HCEC 1CT (cell line): ENCODE measurements around the gene C1orf21.

Experiments used
- DNase-seq: peaks from one replicate; pipeline ENCODE4 v3.0.0-alpha.2; 2017

The C1orf21 gene

DNA sequence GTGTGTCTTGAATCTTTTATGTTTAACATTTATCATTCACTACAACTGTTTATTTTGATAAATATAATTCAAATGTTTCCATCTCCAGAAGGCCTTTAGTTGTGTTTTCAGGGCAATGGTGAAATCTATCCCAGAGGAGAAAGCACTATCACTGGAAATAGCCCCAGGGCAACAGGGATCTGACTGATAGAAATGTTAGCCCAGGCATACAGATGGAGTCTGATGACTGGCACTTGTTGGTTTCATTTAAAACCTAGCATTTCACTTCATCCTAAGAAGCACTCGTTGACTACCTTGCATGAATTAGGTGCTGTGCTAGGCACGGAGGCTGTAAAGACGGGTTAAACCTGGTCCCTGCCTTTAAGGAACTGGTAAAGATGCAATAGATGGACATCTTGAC is 103.1 kb downstream of the C1orf21 start:
- DNase-seq, result no peak

DNA sequence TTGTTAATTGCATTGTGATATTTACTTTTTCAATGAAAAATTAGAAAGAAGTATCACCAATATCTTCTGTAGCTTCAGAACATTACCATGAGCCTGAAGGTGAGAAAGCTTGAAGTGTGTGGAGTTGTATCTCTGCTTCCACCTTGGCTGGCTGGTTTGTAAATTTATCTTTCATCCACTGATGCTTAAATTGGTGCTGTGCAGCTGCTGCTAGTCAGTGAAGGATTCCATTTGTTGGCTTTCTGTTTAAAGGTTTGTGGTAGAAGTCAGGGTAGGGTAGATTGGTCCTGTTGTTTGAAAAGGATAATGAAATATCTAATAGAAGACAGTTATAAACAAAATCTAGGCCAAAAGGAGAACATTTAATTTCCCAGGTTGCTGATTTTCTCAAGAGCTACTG is 105.7 kb downstream of the C1orf21 start:
- no peak for DNase-seq

DNA sequence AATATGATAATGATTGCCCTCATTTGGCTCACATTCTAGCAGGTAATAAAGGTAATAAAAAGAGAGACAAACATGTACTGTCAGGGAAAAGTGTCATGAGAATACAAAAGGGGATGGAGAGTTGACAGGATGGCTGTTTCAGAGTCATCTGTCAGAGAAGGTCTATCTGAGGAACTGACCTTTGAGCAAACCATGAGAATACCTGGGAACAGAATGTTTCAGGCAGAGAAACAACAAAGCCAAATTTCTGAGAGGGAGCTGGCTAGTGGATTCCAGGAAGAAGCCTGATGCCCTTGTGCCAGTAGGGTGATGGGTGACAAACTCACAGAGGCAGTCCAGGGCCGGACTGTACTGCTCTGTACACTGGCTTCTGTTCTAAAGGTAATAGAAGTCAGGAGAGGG is 107.2 kb downstream of the C1orf21 start:
- no peak for DNase-seq

DNA sequence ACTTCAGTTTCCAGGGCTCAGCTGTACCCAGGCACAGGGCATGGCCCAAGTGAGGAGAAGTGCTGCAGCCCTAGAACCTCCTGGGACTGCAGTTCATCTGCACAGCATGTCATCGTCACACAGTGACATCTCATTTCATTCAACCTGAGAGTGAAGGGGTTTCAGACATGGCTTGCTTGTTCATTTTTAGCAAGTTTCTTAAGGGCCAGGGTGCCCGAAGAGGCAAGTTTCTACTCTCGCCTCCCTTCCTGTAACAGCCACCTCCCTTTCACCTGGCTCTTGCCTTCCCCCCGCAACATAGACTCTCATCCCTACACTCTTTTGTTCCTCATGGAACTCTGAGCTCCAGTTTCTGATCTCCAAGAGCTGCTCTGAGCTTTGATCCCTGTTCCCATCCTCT is 108.1 kb downstream of the C1orf21 start:
- DNase-seq, result no peak

DNA sequence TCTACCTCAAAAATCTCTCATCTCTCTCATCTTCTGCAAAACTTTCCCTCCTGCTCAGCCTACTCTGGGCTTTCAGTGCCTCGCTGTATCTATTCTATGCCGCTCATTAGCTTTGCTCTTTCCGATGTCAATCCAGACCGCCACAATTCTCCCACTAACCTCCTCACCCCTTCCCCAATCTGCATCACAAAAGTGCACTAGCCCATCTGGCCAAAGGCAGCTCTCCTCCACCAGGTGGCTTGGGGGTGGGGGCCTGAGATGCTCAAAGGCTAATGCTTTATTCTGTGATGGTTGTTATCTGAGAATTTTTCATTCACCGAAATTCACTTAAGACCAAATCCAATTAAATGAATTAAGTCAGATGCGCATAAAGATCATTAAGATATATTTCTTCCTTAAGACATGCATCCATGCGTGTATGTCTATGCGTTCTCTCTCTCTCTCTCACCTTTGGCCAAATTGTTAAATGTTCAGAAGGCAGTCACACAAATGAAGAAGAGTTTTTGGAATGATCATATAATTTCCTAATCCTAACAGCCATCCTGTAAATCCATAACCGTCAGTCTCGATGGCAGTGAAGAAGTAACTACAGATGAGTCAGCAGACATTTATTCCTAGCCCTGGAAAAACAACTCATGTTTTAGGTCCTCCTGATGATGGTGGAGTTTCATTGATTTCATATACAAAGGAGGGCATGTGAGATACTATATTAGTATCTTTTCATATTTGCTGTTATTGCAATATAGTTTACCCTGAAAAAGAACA is 111.3 kb downstream of the C1orf21 start:
- no peak for DNase-seq

DNA sequence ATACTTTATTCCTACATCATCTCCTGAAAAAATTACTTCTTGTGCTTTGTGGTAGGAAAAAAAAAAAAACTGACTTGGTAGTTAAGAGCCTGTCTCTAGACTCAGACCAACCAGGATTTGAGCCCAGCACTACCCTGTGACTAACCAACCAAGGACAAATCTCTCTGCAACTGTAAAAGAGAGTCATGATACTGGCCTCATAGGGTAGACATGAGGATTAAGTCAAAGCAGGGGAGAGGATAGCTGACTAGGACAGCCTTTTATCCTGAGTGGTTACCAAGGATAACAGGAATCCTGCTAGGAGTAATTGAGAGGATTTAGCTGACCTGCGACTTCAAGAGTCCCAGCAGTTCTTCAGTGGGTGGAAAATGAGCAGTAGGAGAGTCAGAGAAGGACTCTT is 112.8 kb downstream of the C1orf21 start:
- peak; percentile 32 for DNase-seq

DNA sequence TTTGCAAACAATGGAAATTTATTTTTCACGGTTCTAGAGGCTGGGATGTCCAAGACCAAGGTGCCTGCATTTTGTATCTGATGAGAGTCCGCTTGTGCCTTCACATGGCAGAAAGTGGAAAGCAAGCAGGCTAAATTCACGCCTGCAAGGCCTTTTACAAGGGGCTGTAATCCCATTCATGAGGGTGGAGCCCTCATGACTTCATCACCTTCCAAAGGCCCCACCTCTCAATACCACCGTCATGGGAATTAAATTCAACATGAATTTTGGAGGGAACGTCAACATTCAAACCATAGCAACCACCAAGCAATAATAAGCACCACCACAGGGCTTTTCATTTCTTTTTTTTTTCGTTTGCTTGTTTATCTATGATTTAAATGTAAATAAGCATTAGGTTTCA is 115.3 kb downstream of the C1orf21 start:
- DNase-seq, result no peak

DNA sequence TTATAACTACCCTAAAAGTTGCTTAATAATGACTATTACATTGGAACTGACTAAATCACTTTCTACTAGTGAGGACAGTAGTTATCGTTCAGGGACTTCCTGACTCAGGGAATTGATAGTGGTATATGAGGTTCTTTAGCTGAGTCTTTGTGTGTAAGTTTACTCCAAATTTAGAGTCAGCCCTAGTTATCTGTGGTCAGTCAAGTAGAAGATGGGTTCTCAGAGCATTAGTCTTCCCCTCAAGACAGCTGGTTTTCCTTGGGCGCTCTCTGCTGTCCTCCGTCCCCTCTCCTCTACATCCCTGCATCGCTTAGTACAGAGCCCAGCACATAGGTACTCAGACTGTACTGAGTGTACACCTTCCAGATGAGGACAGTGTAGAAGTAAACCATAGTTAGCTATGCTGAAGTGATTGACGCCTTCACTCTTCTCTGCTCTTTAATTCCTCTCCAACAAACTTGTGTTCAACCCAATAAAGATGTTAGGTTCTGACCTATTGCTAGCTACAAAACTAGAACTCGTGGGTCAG is 116.5 kb downstream of the C1orf21 start:
- DNase-seq, result no peak

DNA sequence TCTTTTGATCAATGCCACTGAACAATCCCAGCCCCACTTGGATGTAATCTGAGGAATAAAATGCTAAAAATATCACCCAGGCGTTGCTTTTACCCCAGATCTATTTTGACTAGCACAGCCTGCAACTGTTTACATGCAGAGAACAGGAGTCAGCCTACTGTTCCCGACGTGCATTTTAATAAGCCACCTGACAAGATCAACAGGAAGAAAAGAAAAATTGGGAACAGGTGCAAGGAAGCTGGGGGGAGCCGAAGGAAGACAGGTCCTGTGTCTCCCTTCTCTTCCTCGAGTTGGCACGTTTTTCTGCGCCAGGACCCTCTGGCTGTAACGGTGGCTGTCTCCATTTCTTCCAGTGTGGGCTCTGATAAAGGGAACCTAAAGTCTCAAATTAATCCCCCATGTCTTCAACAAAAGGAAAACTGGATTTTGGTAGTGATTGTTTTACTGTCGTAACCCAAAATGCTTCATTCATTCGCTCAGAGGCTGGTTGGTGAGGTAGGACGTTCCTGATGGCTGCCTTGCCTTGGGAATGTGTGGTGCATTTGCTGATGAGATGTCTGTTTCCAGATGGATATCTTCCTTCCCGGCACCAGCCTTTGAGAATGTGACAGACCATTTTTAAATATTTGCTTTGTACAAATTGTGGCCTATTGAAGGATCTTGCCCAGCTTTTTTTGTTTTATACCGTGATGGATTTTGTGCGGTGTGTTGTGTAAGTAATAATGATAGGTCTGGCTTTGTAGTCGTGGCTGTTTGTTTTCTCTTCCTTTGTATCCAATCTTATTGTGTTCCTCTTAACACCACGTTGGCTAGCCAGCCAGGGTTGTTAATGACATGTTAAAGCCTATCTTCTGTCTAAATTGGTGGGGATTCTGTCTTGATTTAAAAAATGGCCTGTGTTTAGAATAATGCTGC is 117.5 kb downstream of the C1orf21 start:
- DNase-seq, result no peak

DNA sequence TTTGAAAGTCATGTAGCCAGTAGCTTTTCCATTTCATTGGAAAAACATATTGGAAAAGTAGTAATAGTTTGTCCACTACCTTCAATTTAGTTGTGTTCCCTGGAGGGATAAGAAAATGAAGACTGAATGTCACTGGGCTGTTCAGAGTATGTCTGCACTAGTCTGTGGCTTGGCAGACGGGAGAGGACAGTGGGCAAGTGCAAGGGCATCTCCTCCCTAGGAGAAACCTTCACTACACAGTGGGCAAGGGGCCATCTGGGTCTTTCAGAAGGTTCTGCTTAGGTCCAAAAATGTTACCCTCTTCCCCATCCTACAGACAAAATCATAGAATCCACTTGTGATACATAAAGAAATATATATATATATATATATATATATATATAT is 118.1 kb downstream of the C1orf21 start:
- DNase-seq, result no peak

DNA sequence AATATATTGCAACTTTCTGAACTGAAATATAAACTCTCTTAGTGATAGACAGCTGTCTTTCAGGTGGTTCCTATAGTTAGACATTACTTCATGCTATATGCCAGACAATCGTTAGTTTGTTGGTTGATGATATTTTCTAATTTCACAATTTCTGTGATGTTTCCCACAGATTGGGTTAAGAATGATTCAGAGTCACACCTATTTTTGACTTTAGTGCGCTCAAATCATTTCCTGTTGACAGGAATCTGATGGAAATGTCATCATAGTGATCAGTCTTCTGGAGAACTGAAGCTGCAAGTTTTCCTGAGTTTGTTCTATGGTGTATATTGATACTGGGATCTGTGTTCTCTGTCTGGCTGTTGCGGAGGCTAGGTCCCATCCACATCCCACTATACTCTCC is 119.7 kb downstream of the C1orf21 start:
- DNase-seq, result no peak

DNA sequence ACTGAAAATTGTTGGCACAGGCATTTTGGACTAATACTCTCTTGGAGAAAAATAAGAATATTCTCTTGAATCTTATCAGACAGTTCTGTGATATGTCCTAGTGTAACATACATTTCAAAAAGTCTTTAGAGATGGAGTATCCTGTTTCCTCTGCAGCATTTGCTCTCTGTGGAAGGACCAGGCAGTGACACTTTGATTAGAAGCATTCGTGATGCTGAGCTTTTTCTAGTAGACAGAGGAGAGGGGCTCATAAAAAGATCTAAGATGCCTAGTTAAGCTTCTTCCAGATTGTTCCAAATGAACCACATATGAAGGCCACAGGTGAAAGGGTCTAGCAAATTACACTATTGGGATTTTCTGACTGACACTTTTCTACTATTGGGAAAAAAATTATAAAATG is 120.3 kb downstream of the C1orf21 start:
- DNase-seq, result no peak

DNA sequence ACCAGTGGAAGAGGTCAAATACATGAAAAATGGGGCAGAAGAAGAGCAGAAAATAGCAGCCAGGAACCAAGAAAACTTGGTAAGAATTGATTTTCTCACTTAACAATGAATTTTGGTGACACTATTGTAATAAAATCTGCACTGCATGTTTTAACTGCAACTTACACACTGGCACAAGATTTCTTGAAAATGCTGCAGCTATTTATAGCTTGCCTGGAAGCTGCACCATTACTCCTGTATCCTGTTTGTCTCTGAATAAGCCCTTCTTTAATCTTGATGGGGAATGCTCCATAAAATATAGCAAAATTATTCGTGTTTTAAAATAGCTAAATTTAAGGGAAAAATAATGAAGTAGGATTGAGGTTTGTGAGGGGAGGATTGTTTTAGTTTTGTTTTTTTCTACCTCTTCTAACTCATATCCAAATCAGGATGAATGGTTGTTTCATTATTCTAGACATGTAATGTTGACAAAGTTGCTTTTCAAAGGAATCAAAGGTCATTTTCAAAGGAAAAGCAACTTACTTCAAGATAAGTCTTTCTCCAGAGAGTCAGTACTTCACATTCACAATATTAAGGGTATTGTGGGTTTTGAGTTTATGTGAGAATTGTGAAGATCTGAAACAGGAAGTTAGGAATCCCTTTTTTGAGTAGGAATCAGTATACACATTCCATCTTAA is 120.9 kb downstream of the C1orf21 start:
- DNase-seq, result no peak

DNA sequence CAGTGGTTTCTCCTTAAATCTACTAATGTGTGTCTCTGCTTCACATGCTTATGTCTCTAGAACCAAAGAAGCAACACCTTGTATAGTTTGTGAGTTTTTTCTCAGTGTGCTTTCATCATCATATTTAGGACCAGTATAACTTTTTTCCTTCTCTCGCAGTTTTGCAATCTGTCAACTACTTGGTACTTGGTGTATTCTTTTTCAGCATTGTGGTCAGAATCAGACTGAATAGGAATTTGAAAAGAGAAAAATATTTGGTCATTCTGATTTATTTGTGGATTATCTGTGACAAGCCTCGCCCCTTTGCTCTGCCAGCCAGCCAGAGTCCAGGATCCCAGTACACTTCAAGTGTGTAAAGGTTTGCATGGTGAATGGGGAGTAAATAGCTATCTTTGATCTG is 122.3 kb downstream of the C1orf21 start:
- no peak for DNase-seq

DNA sequence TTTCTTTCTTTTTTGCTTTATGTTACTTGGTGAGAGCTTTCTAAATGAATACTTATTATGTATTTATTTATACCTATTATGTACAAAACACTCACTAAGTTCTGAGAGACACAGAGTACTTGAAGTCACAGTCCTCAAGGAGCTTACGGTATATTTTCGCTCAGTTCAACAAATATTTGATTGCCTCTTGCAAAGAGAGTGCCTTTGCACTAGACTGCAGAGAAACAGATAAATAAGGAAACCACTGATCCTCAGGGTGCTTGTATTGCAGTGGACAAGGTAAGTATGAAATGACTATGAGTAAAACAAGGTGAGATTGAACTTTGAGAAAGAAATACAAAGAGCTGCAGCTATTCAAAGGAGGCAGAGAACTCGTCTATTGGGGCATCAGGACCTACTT is 123.3 kb downstream of the C1orf21 start:
- DNase-seq, result no peak

DNA sequence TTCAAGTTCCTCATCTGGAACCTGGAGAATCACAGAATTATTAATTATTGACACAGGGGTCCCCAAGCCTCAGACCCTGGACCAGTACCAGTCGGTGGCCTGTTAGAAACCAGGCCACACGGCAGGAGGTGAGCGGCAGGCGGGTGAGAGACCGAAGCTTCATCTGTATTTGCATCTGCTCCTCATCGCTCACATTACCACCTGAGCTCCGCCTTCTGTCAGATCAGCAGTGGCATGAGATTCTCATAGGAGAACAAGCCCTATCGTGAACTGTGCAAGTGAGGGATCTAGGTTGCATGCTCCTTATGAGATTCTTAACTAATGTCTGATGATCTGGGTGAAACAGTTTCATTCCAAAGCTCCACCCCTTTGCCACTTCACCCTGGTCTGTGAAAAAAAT is 125.9 kb downstream of the C1orf21 start:
- no peak for DNase-seq

DNA sequence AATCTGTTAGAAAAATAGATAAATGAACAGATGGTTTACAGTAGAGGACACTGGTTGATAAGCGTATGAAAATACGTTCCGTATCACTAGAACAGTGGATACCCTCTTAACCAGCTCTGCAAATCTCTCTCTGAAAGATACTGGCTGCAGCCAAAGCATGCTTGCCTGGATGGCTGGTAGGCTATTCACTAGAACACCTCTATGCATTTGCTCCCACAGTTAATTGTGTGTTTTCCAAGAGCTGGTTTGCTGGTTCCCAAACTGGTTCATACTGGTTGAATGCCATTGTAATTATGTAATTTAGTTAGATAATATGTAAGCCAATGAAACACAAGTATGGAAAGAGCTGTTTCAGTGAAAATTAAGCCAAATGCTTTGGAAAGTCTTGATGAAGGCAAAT is 126.6 kb downstream of the C1orf21 start:
- DNase-seq, result no peak

DNA sequence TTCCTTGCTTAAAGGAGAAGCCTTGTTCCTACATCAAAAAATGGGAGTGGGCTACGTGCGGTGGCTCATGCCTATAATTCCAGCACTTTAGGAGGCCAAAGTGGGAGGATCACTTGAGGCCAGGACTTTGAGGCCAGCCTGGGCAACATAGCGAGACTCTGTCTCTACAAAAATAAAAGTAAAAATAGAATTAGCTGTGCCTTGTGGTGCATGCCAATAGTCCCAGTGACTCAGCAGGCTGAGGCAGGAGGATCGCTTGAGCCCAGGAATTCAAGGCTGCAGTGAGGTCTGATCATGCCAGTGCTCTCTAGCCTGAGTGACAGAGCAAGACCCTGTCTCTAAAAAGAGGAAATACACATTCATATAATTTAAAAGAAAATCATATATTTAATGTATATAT is 127.1 kb downstream of the C1orf21 start:
- DNase-seq, result peak; percentile 67

DNA sequence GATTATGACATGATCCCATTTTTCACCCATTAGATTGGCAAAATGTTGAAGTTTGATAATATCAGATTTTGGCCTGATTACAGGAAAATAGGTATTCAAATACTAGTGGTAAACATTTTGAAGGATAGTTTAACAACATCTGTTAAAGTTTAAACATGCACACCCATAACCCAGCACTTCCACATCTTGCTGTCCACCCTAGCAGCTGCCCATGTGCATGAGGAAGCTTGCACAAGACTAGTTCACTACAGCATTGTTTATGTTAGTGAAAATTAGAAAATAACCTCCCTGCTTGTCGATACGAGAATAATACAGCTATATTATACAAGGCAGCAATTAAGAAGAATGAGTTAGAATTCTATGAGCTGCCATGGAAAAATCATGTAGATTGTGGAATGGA is 127.6 kb downstream of the C1orf21 start:
- DNase-seq, result no peak

DNA sequence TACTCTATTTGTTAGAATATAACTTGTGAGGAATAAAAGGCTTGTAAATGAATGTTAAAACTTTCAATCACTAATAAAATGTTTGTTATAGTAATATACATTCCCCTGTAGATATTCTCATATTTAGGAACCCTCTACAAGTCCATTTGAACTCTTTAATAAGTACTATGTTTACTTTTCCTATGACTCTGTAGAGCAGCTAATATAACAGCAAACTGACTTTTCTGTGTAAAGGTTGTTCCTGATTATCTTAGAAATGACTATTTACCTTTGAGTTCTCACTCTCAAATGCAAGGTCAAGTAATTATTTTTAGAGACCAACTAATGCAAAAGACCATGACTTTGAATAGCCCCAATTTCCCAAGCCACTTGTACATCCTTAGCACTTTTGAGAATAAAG is 130.3 kb downstream of the C1orf21 start:
- no peak for DNase-seq

DNA sequence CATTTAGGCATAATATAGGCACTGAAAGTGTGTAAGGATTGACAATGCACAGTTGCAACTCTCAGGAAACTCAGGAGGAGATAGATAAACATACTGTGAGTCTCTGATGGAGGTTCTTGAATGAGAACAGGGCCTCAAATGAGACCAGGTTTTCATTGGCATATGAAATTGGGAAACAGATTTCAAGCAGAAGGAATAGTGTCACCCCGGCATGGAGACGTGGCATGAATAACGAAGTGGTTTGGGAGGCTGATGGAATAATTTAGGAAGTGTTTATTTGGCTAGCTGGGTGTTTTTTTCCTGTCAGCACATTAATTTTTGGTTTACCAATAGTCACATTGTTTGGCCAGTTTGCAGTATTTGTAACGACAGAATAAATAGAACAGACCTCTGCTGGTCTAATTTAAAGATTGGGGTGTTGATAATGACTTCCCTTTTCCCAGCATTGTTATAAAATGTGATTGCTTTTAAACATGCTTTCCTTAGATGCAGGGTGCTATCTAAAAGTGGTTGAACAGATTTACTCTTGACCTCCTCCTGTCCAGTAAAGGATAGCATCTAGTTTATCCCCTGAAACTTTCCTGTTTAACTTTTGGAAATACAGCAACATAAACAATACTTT is 132.0 kb downstream of the C1orf21 start:
- no peak for DNase-seq

DNA sequence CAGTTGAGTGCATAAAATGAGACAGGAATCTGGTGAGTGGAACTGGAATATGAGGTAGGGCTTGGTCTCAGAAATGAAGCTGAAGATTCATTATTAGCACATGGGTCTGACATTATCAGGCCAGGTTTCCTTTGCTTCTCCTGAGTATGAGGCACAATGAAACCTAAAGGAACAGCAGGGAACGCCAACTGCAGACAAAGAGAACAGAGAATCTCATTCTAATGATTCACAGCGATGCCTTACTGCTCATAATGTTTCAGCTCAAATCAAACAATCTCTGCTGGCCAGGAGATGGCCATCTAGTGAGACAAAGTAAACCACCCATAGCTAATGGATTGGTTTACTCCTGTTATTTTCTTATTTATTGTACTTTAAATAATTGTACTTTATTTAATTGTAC is 133.5 kb downstream of the C1orf21 start:
- no peak for DNase-seq

DNA sequence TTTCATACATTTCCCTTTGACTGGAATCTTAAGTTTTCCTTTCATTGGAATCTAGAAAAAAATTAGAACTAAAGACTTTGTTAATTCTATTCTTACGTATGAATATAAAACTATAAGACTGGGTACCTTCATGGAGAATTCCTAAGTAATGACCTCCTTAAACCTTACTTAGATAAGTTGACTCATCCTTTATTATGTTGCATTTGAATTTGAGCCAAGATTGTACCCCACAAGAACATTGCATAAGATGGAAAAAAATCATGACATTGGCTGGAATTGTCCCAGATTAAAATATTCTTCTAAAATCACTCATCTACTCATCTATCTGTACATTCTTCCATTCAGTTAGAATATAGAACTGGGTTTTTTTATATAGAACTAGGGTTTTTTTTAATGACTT is 137.4 kb downstream of the C1orf21 start:
- peak; percentile 57 for DNase-seq
